ENCODE results near the gene GBP3. TPM values are rescaled to one million over a fixed set of nuclear protein-coding genes. Genes with fewer than 3 reads are reported as not detected.
"Not testable (repeated sequence)": the region's sequence is repeated elsewhere in the genome, so short reads cannot be mapped to it uniquely, and the experiment has no call there.

GBP3 gene
- total RNA-seq, 1 donor from 2014 or later = 15.5 TPM

DNA sequence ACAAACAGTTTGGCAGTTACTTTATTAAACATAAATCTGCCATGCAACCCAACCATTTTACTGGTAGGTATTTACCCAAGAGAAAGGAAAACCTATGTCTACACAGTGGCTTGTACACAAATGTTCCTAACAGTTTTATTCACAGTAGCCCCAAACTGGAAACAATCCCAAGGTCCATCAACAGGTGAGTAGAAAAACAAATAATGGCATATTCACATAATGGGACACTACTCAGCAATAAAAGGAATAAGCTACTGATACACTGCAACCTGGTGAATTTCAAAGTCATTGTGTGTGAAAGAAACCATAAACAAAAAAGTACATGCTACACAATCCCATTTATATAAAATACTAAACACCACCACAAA is 42.9 kb downstream of the GBP3 start:
- ChIA-PET CTCF (interaction anchor here (0.6 kb wide), 1 partner anchor 105 kb away, joined by 3 read pairs; no protein-coding TSS in a partner anchor), POLR2A (no interaction called here)
- Mint-ChIP-seq H3K4me1 (peaks cover 44% of the 10 kb centered on the region), H3K27ac (no peak overlapping the region), H3K9me3 (no peaks in the 10 kb centered on the region), H3K36me3 (ENCODE audit: low read depth) (peaks cover 49% of the 10 kb centered on the region), H3K27me3 (no peaks in the 10 kb centered on the region), H3K4me3 (no peak overlapping the region)
- no peak for TF ChIP-seq CTCF (IDR thresholded peaks at IDR 0.05)
- no peak for ATAC-seq (ENCODE audit: low read depth)
- intact Hi-C loops (cut with micrococcal nuclease) = no loop called here
- no peak for DNase-seq

- H3K36me3 Mint-ChIP-seq (ENCODE audit: low read depth) = peaks cover 48% of the 10 kb centered on the region
- TF ChIP-seq CTCF (IDR thresholded peaks at IDR 0.05) = no peak
- H3K27me3 Mint-ChIP-seq = no peaks in the 10 kb centered on the region
- H3K4me3 Mint-ChIP-seq = no peak overlapping the region
- ChIA-PET CTCF (no interaction called here), POLR2A (no interaction called here)
- no peaks in the 10 kb centered on the region for H3K9me3 Mint-ChIP-seq
- H3K4me1 Mint-ChIP-seq = peaks cover 40% of the 10 kb centered on the region
- no peak overlapping the region for H3K27ac Mint-ChIP-seq
- DNase-seq (no peak), ATAC-seq (ENCODE audit: low read depth) (no peak)
- intact Hi-C loops (cut with micrococcal nuclease) = no loop called here
Observed at GRCh38 chr1:88979054-88979748, 43.5 kb downstream of the GBP3 start.

GRCh38 chr1:88976235-88976634 is 46.4 kb downstream of the GBP3 start:
- POLR2A ChIA-PET = no interaction called here
- no peaks in the 10 kb centered on the region for H3K9me3 Mint-ChIP-seq
- peaks cover 32% of the 10 kb centered on the region for H3K4me1 Mint-ChIP-seq
- peaks cover 23% of the 10 kb centered on the region for H3K36me3 Mint-ChIP-seq (ENCODE audit: low read depth)
- H3K4me3 Mint-ChIP-seq = no peak overlapping the region
- no peaks in the 10 kb centered on the region for H3K27me3 Mint-ChIP-seq
- no peak overlapping the region for H3K27ac Mint-ChIP-seq
- TF ChIP-seq CTCF (IDR thresholded peaks at IDR 0.05) = no peak
- intact Hi-C loops (cut with micrococcal nuclease) = no loop called here
- CTCF ChIA-PET = no interaction called here
- ATAC-seq (ENCODE audit: low read depth) (no peak), DNase-seq (no peak)

GRCh38 chr1:88974616-88975172 is 48.0 kb downstream of the GBP3 start:
- H3K4me3 Mint-ChIP-seq; ATAC-seq (ENCODE audit: low read depth); DNase-seq; H3K27ac Mint-ChIP-seq; H3K9me3 Mint-ChIP-seq; H3K27me3 Mint-ChIP-seq; intact Hi-C loops (cut with micrococcal nuclease); POLR2A ChIA-PET: not testable (repeated sequence)
- Mint-ChIP-seq H3K36me3 (ENCODE audit: low read depth) (peaks cover 13% of the 10 kb centered on the region), H3K4me1 (peaks cover 24% of the 10 kb centered on the region)
- CTCF ChIA-PET = interaction anchor here (1.6 to 2.3 kb wide), 2 partner anchors 10 to 479 kb away, joined by 3 to 26 read pairs; no protein-coding TSS in a partner anchor

- Mint-ChIP-seq H3K27ac (no peak overlapping the region), H3K9me3 (no peaks in the 10 kb centered on the region), H3K36me3 (ENCODE audit: low read depth) (peaks cover 12% of the 10 kb centered on the region), H3K27me3 (no peaks in the 10 kb centered on the region), H3K4me3 (no peak overlapping the region), H3K4me1 (peaks cover 20% of the 10 kb centered on the region)
- intact Hi-C loops (cut with micrococcal nuclease) = loop anchor here (1.0 kb wide), 2 partner anchors 385 to 482 kb away; no protein-coding TSS in a partner anchor
- TF ChIP-seq CTCF (IDR thresholded peaks at IDR 0.05) = peak; percentile 77
- no peak for DNase-seq
- no peak for ATAC-seq (ENCODE audit: low read depth)
- ChIA-PET CTCF (interaction anchor here (0.7 to 2.5 kb wide), 10 partner anchors 11 to 483 kb away, joined by 3 to 26 read pairs (median 4); no protein-coding TSS in a partner anchor), POLR2A (interaction anchor here (0.6 kb wide), 1 partner anchor 289 kb away, joined by 3 read pairs; the partner anchor contains the start of gene PKN2)
Observed at GRCh38 chr1:88973520-88974137, 49.0 kb downstream of the GBP3 start.

All from activated B cell treated with CpG ODN at 0.5 μM for 24 hours (primary cell).